ENCODE data around the gene TTC33.

TTC33 gene

DNA sequence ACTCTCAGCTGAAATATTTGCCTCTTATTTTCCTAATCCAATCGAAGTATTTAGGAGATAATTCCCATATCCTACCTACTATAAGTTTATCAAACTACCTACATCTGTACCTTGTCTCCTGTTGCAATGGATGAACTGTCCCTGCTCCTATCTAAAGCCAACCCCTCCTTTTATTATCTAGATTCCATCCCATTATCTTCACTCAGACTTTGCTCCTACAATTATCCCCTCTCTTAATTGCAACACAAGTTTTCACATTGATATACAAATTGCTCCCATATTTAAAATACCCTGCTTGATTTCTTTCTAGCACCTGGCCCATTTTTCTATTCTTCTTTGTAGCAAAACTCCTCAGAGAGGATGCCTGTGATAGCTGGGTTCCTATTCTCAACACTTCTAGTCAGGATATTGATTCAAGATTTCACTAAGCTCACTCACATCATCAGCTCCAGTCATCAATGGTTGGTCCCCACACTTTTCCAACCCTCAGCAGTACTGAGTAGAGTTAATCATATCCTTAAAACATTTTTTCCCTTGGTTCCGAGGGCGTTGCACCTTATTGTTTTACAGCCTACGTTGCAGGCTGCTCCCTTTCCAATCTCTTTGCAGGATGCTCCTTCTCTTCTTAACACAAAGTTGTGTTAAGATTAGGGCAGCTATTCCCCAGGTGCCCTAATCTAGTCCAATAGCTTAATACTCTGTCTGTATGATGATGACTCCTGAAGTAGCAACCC is 253.9 kb downstream of the TTC33 start:
- H3K9me3 ChIP-seq, result no peaks in the 10 kb centered on the region
- no peaks in the 10 kb centered on the region for H3K27me3 ChIP-seq
- no peak for DNase-seq
- no peaks in the 10 kb centered on the region for H3K4me1 ChIP-seq
- H3K27ac ChIP-seq, result no peak overlapping the region
- intact Hi-C loops (cut with DNase I; ENCODE audit: low total_unique reads), result no loop called here
- no peaks in the 10 kb centered on the region for H3K36me3 ChIP-seq
- H3K4me3 ChIP-seq, result no peak overlapping the region
- TF ChIP-seq, protein P1, sequence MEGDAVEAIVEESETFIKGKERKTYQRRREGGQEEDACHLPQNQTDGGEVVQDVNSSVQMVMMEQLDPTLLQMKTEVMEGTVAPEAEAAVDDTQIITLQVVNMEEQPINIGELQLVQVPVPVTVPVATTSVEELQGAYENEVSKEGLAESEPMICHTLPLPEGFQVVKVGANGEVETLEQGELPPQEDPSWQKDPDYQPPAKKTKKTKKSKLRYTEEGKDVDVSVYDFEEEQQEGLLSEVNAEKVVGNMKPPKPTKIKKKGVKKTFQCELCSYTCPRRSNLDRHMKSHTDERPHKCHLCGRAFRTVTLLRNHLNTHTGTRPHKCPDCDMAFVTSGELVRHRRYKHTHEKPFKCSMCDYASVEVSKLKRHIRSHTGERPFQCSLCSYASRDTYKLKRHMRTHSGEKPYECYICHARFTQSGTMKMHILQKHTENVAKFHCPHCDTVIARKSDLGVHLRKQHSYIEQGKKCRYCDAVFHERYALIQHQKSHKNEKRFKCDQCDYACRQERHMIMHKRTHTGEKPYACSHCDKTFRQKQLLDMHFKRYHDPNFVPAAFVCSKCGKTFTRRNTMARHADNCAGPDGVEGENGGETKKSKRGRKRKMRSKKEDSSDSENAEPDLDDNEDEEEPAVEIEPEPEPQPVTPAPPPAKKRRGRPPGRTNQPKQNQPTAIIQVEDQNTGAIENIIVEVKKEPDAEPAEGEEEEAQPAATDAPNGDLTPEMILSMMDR (IDR thresholded peaks at IDR 0.05), result no peak

DNA sequence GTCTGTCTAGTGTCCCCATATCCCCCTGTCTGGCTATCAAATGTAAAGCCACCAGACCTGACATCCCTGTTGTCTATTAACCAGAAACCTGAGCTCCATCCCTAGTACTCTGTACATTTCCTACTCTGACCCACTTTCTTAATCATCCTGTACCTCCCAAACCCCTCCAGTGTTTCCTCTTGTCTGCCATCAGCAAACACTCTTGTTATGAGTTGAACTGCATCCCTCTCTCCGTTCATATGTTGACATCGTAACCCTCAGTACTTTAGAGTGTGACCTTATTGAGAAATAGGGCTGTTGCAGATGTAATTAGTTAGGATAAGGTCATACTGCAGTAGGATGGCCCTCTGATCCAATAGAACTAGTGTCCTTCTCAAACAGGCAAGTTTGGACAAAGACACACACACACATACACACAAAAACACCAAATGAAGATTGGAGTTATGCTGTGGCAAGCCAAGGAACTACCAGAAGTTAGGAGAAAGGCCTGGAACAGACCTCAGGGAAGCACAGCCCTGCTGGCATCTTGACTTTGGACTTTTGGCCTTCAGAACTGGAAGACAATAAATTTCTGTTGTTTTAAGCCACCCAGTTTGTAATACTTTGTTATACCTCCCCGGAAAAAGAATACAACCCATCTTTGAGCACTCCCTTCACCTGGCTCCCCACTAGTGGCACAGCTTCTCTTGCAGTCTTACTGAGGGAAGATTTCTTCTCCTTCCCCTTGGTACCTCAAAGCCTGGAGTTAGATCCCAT is 256.1 kb downstream of the TTC33 start:
- intact Hi-C loops (cut with DNase I; ENCODE audit: low total_unique reads), result no loop called here
- Histone ChIP-seq H3K36me3 (no peaks in the 10 kb centered on the region), H3K4me1 (no peaks in the 10 kb centered on the region), H3K27ac (no peak overlapping the region), H3K4me3 (no peak overlapping the region), H3K9me3 (no peaks in the 10 kb centered on the region), H3K27me3 (no peaks in the 10 kb centered on the region)
- DNase-seq, result no peak
- TF ChIP-seq, protein P1 (IDR thresholded peaks at IDR 0.05), result no peak

DNA sequence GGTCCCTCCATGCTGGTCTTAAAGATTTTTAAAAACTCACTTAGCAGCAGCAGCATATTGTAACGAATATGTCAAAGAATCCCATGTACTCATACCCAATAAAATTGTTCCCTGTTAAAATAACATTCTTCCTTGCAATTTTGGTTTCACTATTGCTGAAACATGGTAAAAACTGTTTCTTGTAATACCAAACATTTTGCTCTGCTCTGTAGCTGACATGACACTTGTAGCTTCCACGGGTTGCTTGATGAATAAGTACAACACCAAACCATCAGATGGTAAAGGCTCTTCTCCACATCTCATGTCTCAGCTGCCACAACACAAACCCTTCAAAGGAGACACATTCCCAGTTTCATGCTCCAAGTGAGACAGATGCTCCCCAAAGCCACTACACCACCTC is 256.8 kb downstream of the TTC33 start:
- intact Hi-C loops (cut with DNase I; ENCODE audit: low total_unique reads), result no loop called here
- no peak overlapping the region for H3K4me3 ChIP-seq

DNA sequence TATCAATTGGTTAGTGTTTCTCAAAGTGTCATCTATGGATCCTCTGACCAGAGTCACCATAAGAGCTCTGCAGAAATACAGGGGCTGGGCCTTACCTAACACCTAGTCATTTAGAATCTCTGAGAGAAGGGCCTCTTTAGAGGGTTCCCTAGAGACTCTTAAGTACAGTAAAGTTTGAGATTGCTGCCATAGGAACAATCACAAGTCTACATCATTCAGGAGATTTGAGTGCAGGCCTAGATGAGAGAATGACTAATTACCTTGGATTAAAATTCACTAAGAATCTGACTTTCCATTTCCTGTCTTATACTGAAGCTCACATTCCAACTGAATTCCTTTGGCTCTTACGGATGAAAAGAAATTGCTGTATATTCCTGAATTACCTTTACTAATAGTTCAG is 258.2 kb downstream of the TTC33 start:
- H3K4me3 ChIP-seq, result no peak overlapping the region
- H3K4me1 ChIP-seq, result no peaks in the 10 kb centered on the region
- no peaks in the 10 kb centered on the region for H3K36me3 ChIP-seq
- H3K27ac ChIP-seq, result no peak overlapping the region
- H3K9me3 ChIP-seq, result no peaks in the 10 kb centered on the region
- H3K27me3 ChIP-seq, result no peaks in the 10 kb centered on the region
- DNase-seq, result no peak
- TF ChIP-seq, protein P1 (IDR thresholded peaks at IDR 0.05), result no peak
- intact Hi-C loops (cut with DNase I; ENCODE audit: low total_unique reads), result no loop called here

More for the DNA sequence above, 256.8 kb downstream of the TTC33 start:
- TF ChIP-seq, protein P1 (IDR thresholded peaks at IDR 0.05), result no peak
- H3K4me1 ChIP-seq, result no peaks in the 10 kb centered on the region
- H3K9me3 ChIP-seq, result no peaks in the 10 kb centered on the region
- no peak for DNase-seq
- H3K27ac ChIP-seq, result no peak overlapping the region
- no peaks in the 10 kb centered on the region for H3K27me3 ChIP-seq
- no peaks in the 10 kb centered on the region for H3K36me3 ChIP-seq

DNA sequence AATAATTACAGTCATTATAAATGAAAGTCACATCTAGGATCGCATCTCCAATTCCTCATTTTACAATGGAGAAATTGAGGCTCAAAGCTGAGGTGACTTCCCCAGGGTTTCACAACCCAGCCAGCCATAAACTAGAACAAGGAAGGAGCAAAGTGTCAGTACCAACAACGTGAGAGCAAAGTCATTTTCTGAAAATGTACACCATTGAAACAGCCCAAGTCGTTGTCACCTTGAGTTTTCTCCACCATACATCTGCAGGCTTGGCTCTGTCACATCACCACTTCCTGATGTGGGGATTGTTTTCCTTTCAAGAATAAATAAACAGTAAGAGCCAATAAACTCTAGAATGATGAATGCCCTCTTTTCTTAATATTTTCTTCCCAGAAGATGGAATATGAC is 260.5 kb downstream of the TTC33 start:
- H3K4me1 ChIP-seq, result no peaks in the 10 kb centered on the region
- TF ChIP-seq, protein P1 (IDR thresholded peaks at IDR 0.05), result no peak
- no peak for DNase-seq
- H3K36me3 ChIP-seq, result no peaks in the 10 kb centered on the region
- no peaks in the 10 kb centered on the region for H3K27me3 ChIP-seq
- no peak overlapping the region for H3K27ac ChIP-seq
- H3K4me3 ChIP-seq, result no peak overlapping the region
- intact Hi-C loops (cut with DNase I; ENCODE audit: low total_unique reads), result no loop called here
- no peaks in the 10 kb centered on the region for H3K9me3 ChIP-seq

Measured in tibial artery (tissue), 4 donors.